NCI-H2227 (cell line): ENCODE results near the gene NEK2.
"Not testable (repeated sequence)": the region's sequence is repeated elsewhere in the genome, so short reads cannot be mapped to it uniquely, and the experiment has no call there.

Experiments
- DNase-seq: peaks from one replicate; lab custom pipeline; 2025; ENCODE audit not compliant: unreplicated experiment; lab: John Stamatoyannopoulos, UW

The NEK2 gene

DNA sequence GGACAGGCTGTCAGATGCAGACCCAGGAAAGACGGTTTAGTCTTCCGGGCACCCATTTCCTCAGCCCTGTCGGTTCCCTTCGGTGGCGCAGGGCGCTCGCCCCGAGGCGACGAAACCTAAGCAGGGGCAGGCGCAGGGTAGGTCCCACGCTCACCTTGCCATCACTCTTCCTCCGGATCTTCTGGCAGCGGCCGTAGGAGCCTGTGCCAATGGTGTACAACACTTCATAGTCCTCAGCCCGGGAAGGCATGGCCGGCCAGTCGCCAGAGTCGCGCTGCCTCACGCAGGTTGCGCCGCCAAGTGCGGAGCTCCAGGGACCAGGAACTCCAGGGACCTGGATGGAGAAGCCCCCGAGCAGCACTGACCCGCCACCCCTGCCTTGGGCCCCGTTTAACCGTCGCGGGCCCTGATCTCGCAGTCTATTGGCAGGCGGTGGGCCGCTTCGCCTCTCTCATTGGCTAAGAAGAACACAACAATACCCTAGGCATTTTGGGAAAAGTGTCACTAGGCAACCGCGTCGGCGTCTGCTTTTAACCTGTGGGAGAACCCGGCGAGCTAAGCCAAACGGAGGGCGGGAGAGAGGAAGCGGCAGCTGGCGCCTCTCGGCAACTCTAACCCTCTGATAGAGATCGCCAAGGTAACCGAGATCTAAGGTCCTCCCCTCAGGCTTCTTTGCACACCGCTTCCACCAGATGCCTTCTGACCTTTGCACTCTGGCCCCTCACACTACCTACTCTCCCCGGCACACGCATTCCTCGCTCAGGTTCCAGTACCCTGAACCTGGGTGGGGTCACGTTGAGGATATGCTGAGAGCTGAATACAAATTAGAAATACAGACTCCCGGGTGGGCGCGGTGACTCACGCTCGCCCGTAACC, at the start of gene NEK2:
NEK2 (minus strand) TSS at position 392 of the 876 bp plus-strand sequence; CDS start at position 250, 142 bp downstream.
- peak; percentile 98 for DNase-seq

DNA sequence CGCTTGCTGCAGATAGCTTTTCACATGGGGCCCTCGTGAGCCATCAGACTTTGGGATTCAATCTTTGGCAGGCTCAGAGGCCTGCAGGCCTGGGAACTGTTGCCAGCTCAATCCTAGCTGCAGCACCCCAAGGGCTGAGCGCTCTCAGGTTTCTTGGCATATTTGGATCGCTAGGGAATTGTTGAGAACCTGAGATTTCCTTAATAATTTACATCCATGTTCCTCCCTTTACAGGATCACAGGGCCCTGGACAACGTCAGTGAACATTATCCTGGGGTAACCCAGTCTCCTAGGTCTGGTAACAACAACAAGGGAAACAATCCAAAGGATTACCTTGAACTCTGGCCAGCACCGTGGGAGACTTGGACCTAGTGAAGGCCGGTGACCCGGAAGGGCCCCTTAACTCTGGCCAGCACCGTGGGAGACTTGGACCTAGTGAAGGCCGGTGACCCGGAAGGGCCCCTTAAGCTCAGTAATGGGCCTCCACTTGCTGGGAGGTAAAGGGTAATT, 49.3 kb upstream of the NEK2 start:
- no peak for DNase-seq

DNA sequence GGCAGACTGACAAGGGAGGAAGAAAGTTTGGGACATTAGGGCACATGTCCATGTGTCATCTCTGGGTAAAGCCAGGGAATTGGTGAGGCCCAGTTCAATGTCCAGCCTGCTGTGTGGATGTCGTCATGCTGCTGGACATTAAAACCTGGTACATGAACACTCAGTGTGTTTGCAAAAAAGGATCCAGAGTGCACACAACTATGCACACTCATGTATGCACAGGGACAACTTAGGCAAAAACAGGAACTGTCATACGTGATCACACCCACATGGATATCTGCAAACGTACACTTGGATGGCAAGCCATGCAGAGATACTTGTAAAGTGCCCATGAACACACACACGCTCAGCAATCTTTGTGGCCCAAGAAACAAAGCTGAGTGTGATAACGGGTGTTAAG, 47.9 kb upstream of the NEK2 start:
- DNase-seq: no peak

DNA sequence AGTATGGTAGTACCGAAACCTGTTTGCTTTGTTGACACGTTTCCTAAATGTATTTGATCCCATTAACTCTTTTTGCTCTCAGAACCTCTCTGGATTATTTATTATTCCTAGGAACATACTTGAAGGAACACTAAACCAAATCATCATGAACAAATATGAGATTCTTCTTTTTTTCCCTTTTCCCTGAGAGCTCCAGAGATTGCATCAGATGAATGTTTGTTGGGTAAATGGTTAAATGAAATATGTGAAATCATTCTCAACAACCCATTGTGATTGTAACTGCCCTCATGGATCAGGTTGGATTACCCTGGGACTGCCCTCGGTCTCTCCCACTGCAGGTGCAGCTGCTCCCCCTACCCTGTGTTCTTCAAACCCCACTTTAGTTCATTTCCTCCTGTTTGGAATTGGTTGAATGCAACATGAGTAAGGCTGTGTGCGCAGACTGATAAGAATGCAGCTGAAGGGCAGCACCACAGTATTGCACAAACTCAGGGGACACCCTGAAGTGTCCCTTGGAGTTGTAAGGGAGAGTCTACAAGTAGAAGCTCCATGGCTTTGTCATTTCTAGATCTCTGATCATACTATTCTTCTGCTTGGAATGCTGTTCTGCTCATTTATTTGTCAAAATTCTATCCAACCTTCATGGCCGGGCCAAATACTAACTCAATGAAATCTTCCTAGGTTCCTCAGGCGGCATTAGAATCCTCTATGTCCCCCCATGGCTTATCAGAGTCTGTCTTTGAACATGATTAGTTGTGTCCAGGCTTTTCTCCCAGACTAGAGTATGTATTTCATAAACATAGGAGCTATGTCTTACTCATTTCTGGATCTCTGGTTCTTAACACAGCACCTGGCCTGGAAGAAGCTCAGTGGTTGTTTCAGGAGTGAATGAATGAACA, 47.1 kb upstream of the NEK2 start:
- DNase-seq: no peak

DNA sequence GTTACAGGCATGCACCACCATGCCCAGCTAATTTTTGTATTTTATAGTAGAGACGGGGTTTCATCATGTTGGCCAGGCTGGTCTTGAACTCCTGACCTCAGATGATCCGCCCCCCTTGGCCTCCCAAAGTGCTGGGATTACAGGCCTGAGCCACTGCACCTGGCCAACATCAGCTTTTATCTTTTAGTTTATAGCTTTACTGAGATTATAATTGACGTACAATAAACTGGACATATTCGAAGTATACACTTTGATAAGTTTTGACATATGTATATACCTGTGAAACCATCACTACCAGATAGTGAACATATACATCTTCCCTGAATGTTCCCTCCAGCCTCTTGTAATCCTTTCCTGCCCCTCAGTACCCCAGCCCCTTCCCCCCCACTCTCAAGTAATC, 41.1 kb upstream of the NEK2 start:
- DNase-seq: not testable (repeated sequence)

DNA sequence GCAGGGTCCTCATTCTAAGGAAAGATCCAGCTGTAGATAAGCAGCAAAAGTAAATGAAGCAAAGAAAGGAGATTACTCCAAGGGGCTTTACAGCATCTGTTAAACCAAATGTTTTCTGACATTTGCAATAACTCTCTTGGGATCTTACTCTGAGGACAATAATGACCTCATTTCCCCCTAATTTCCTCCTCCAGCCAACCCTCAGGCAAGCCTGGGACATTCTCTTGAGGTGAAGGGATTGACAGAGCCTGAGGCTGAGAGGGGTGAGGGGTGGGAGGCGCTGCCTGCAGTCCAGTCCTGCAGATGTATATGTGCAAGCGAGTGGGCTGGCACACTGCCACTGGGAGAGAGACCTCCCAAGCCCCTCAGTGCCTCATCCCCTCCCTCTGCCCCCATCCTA, 40.5 kb upstream of the NEK2 start:
- no peak for DNase-seq

DNA sequence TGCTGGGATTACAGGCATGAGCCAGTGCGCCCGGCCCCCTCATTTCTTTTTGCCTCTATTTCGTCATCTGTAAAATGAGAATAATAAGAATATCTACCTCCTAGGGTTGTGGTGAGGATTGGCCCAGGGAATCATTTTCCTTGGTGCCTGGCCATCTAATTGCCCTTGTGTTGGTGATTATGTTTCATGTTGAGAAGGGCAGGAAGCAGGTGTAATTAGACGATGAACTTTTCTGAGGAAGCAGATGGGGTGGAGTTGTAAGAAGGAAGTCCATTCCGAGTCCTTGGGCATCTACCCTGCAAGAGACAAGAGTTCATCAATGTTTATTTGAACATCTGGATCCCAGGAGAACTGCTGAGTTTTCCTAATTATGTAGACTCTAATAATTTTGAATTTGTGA, 38.7 kb upstream of the NEK2 start:
- DNase-seq: no peak

DNA sequence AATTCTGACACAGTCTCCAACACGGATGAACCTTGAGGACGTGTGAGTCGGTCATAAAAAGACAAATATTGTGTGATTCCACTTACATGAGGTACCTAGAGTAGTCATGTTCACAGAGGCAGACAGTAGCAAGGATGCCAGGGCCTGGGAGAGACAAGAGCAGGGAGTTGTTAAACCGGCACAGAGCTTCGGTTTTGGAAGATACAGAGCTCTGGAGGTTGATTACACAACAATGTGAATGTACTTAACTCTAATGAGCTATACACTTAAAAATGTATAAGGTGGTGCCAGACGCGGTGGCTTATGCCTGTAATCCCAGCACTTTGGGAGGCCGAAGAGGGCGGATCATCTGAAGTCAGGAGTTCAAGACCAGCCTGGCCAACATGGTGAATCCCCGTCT, 37.8 kb upstream of the NEK2 start:
- DNase-seq: no peak

DNA sequence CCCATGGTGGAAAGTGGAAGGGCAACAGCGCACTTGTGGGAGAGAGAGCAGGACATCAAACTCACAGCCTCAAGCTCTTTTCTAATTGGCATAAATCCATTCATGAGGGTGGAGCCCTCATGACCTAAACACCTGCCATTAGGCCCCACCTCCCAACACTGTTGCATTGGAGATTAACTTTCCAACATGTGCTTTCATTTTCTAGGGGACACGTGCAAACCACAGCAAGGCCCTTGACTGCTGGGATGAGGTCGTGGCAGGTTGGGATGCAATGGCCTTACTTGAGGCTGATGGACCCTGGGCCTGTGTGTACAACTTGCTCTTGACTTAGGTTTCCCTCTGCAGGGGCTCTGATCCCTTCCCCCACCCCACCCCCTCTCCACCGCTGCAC, 35.9 kb upstream of the NEK2 start:
- no peak for DNase-seq

DNA sequence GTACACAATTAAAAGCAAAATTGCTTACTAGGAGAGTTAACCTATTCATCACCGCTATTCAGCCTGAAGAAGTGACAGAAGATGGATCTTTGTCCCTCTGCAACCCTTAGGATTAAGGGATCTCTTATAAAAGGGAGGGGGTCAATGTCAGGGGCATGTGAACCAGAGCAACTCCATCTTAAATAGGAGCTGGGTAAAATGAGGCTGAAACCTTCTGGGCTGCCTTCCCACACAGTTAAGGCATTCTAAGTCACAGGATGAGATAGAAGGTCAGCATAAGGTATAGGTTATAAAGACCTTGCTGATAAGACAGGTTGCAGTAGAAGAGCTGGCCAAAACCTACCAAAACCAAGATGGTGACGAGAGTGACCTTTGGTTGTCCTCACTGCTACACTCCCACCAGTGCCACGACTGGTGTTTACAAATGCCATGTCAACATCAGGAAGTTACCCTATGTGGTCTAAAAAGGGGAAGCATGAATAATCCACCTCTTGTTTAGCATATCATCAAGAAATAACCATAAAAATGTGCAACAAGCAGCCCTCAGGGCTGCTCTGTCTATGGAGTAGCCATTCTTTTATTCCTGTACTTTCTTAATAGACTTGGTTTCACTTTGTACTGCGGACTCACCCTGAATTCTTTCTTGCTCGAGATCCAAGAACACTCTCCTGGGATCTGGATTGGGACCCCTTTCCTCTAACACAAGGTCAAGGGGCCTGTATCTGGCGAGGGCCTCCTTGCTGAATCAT, 35.3 kb upstream of the NEK2 start:
- no peak for DNase-seq

DNA sequence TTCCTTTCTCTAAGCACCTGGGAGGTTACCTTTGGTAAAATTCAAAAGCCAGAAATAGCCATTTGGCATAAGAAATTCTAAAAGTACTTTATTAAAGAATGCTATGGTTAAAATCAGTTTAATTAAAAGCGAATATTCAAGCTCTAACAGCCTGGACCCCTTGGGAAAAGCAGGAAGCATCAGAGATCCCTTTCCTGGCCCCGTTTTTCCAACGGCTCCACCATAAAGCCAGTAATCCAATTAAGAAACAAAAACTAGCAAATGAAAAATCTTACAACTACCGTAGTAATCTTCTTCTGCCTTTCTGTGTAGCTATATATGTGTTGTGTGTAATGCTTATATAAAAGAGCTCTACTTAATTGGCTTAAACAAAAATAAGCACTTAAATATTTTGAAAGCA, 33.5 kb upstream of the NEK2 start:
- DNase-seq: no peak

DNA sequence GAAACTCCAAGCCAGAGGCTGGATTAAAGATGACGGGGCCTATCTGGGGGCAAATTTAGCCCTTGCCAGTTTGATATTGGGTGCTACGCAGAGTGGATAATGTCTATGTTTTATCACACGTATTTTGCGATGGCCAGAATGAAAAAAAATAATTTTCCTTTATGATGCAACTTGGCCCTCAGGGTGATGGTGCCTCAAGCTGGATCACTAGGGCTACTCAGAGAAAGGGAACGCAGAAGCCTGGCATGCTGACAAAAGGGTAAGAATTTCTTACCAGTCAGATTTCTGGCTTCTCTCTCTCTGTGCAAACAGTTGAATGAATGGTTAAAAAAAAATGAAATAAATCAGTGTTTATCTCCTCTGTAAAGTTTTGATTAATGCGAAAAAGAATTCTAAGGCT, 32.6 kb upstream of the NEK2 start:
- DNase-seq: no peak

DNA sequence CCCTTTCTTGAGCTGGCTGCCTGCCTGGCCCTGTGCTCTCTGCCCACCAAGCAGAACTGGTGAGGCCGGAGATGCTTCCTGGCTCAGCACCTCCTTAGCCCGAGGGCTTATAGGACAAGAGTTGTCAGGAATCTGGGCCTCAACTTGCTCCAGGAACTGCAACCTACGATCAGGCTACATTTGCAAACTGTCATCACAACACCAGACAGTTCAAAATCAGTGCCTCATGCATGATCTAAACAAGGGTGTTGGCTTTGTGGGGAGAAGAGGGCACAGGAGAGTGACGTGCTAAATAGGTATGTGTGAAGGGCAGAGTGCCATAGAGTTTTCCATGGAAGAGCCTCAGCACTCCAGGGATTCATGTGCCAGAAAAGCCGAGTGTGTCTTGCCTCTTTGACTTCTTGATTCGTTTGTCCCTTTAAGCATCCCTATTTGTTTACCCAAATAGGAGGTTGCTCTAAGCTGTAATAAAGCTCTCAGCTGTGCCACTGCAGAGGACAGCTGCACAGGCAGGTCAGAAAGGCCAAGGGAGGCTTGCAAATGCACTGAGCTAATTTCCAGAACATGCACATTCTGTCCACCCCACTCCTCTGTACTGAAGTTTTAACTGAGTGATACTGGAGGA, 30.2 kb upstream of the NEK2 start:
- no peak for DNase-seq

DNA sequence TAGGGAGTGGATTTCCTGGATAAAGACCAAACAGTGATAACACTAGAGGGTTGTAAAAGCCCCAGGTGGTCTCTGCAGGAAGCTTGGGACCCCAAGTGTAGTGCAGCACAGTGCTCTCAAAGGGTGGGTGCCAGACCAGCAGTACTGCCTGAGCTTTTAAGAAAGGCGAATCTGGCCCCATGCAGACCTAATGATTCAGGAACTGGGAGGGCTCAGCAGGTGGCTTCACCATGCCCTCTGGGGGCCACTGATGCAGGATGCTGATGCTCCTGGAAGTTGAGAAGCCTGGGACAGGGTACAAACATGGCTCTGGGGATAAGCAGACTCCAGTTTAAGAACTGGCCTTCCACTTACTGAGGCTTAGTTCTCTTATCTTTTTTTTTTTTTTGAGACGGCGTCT, 29.1 kb upstream of the NEK2 start:
- DNase-seq: no peak

DNA sequence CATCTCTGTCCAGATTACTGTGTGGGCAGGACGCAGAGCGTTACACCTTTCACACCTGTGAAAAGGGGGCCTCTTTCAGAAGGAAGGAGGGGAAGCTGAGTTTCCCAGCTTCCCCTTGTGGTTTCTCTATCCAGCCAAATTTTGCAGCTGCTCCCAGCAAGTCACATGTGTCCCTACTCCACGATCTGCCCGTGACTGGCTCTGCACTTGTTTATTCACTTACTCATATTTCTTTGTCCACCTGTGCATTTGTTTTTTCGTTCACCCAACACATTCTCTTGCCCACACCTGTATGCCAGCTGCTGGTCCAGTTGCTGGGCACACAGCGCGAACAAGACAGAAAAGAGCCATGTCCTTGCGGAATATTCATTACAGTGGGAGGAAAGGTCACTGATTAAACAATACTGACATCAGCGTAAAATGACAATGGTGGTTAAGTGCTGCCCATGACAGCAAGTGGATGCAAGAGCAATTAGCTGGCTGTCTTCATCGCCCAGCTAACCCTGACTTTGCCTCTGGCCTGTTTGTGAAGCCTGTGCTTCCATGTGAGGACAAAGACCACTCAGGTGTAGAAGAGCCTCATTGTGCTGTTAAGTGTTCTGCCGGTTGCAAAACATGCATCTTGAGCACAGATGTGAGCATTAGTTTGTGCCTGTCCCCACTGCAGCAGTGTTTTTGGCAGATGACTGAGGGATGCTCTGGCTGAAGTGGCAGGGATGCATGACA, 28.6 kb upstream of the NEK2 start:
- DNase-seq: peak; percentile 12

DNA sequence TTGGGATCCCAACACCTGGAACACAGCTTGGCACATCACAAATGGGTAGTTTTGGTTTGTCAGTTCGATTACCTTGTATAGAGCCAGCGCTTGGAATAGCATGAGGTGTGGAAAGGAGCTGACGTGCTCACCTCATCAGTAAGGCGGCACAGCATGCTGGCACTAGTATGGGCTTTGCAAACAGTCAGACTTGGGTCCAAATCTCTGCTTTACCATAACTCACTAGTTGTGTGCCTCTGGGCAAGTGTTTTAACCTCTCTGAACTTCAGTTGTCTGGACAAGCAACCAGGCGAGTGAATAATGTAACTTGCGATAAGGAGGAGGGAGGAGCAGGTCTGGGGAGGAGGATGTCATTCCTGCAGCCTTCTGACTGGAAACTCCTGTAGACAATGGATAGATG, 26.3 kb upstream of the NEK2 start:
- DNase-seq: no peak

DNA sequence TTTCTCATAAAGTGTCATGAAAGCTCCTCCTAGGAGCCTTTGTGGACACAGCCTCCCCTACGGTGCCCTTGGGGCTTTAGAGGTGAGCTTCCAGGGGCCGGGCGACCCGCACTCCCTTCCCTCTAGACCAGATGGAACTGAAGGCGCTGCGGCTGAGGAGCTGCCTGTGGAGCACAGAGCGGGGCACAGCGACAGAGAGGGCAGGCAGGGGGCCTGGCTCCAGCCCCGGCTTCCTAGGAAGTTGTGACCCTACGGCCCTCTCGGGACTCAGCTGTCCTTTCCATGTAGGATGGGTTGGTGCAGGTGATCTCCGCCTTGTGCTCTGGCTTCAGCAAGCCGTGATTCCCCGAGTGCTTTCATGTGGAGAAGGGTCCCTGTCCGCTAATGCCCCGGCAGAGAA, 23.6 kb upstream of the NEK2 start:
- DNase-seq: no peak

DNA sequence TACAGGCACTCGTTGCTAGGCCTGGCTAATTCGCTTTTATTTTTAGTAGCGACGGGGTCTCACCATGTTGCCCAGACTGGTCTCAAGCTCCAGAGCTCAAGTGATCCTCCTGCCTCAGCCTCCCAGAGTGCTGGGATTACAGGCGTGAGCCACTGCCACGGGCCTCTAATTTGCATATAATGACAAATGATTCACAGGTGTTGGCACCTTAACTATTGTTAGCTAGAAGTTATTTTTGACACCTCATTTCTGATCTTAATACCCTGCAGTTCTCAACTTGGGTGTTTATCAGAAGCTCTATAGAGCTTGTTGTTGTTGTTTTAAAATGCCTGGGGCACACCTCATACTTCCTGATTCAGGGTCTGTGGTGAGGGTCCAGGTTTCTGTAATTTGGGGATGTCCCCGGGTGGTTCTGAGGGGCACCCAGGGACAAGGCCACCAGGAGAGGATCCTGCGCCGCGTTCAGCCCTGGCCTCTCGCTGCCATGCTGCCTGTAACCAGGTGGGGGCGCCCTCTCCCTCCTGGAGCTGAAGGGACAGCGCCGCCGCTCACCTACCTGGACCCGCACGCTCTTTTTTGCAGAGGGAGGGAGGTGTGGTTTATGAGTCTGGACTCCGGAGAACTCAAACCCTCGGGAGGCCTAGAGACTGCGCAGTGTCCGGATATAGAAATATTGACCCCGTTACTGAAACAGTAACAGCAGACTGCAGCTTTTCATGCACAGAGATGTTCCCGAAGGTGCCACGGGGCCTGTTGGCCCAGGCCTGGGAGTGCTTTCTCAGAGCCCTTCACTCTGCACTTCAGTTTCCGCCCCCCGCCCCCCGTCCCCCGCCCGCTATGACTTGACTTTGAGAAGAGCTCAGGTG, 23.0 kb upstream of the NEK2 start:
- DNase-seq: no peak

DNA sequence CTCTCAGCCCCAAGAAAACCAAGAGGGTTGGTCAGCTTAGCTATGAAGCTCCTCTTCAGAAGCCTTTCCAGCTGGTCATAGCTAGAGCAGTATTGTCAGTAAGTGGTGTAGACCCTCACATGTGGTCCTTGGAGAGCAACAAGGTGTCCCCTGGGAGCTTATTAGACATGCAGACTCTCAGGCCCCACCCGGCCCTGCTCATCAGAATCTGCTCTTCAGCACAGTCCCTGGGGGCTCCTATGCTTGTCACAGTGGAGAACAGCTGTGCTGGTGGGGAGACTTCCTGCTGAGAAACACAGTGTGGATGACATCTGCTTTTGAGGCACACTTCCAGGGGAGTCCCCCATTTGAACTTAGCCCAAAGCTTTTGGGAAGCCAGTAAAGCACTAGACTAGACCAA, 21.9 kb upstream of the NEK2 start:
- no peak for DNase-seq
